Fibroblast of mammary gland (primary cell): ENCODE measurements around the gene ADPRS.

Source experiments
- DNase-seq: peaks from one replicate; pipeline ENCODE4 v3.0.0-alpha.2; 2010; ENCODE audit warnings: low read depth
- H3K4me3 ChIP-seq: 2 replicates; pipeline ENCODE4 v1.5.1; 2011; ENCODE audit warnings: low read depth, mild to moderate bottlenecking, low read length, moderate library complexity; ENCODE audit not compliant: control insufficient read depth
- TF ChIP-seq, protein P1 (sequence below): conservative IDR thresholded peaks from 2 replicates; pipeline ENCODE4 v1.5.1; 2011; ENCODE audit warnings: low read depth, low read length, inconsistent platforms; ENCODE audit not compliant: control insufficient read depth, insufficient read depth

ADPRS gene

DNA sequence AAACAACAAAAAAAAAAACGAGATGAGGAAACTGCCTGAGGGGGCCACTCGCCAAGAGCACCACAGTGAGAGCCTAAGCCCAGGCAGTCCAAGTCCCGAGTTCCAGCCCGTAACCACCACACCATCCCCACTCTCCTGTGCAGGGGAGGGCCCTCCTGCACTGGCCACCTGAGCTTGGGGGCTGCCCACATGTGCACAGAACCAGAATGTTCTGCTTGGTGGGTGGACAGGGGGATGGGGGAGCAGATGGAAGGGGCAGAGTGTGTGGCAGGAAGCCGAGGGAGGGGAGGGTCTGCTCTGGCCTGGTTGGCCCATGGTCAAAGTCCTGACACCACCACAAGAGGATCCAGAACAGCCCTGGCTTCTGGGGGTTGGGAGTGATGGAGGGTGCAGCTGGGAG lies 17.6 kb downstream of the ADPRS start:
- TF ChIP-seq, protein P1, sequence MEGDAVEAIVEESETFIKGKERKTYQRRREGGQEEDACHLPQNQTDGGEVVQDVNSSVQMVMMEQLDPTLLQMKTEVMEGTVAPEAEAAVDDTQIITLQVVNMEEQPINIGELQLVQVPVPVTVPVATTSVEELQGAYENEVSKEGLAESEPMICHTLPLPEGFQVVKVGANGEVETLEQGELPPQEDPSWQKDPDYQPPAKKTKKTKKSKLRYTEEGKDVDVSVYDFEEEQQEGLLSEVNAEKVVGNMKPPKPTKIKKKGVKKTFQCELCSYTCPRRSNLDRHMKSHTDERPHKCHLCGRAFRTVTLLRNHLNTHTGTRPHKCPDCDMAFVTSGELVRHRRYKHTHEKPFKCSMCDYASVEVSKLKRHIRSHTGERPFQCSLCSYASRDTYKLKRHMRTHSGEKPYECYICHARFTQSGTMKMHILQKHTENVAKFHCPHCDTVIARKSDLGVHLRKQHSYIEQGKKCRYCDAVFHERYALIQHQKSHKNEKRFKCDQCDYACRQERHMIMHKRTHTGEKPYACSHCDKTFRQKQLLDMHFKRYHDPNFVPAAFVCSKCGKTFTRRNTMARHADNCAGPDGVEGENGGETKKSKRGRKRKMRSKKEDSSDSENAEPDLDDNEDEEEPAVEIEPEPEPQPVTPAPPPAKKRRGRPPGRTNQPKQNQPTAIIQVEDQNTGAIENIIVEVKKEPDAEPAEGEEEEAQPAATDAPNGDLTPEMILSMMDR = no peak
- no peak overlapping the region for H3K4me3 ChIP-seq
- DNase-seq = no peak

DNA sequence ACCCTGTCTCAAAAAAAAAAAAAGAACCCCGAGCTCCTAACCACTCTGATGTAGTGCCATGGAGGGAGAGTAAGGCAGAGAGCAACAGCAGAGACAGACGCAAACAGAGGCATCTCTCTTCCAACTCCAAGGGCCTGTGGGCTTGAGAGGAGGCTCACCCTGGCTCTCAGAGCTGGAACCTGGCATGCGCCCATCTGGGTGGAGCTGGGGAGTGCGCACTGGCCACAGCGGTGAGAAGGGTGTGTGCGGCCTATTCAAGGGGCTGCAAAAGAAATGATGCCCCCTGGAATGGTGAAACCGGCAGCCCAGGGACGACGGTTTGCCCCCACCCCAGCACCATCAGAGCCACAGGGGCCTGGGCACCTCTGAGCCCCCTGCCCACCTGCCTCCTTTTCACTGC lies 18.7 kb downstream of the ADPRS start:
- TF ChIP-seq, protein P1 = no peak
- no peak overlapping the region for H3K4me3 ChIP-seq
- no peak for DNase-seq

DNA sequence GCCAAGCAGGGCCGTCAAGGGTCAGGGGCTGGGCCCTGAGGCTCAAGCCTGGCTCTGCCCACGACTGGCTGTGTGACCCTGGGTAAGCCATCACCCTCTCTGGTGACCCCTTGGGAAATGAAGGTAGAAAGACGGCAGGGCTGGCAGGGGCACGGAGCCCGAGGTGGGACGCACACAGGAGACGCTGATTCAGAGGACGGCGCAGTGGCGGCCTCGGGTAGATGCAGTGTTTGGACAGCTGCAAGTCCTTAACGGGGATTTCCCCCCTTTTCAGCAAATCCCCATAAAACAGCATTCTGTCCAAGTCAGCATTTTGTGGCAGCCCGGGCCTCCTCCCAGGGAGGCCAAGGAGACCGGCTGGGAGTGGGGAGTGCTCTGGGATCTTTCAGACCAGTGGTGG lies 19.6 kb downstream of the ADPRS start:
- TF ChIP-seq, protein P1 = no peak
- no peak overlapping the region for H3K4me3 ChIP-seq
- DNase-seq = peak; percentile 25

DNA sequence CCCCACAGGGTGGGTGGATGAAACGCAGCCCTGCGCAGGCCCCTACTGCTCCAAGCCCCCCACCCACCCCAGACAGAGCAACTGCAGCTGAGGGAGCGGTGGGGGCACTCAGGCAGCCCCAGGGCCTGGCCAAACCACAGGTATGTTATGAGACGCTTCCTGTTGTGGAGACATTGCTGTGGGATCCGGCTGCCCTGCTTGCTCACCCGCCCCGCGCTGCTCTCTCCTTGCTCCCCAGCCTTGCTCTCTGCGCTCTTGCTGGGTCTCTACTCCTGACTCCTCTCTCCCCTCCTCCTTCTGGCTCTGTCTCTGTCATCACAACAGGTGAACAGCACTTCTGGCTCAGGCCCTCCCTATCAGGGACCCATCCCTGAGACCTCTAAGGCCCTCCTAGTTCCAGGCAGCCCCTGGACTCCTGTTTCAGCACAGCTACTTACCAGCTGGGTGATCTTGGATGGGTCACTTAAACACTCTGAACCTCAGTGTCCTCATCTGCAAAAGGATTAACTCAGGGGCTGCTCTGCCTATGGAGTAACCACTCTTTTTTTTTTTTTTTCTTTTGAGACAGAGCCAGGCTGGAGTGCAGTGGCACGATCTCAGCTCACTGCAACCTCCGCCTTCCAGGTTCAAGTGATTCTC lies 20.5 kb downstream of the ADPRS start:
- peak; percentile 53 for DNase-seq
- TF ChIP-seq, protein P1 = no peak
- H3K4me3 ChIP-seq = no peak overlapping the region

DNA sequence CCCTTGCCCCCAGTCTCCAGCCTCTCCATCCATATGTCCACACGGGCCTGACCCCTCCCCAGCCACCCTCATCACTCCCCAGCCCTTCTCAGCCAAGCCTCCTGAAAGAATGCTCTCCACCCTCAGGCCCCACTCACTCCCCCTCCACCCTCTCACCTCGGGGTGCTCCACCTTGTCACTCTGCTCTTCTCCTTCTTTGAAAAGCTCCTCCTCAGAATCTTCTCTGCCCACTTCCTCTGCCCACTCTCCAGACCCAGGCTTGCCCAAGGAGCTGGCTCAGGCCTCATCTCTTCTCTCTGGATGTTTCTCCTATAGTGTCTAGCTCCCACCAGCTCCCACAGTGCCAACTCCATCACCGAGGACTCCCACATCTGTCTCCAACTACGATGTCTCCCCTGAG lies 22.5 kb downstream of the ADPRS start:
- TF ChIP-seq, protein P1 = no peak
- no peak overlapping the region for H3K4me3 ChIP-seq
- no peak for DNase-seq

DNA sequence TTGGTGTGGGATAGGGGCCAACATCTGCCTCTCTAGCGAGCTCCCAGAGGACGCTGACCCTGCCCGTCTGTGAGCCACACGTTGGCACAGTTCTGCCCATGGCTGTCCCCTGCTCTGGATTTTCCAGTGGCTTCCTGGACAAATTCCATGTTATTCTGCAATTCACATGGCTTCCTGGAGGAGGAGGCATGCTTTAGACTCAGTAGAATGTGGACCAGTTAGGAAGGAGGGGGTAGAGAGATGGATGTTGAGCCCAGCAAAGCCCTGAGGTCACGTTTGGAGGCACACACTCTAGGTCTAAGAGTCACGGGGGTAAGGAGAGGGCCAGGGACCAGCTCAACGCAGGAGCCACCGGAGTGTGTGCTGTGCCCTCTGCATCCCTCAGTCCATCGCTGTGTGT lies 24.1 kb downstream of the ADPRS start:
- H3K4me3 ChIP-seq = no peak overlapping the region
- DNase-seq = no peak
- TF ChIP-seq, protein P1 = no peak

DNA sequence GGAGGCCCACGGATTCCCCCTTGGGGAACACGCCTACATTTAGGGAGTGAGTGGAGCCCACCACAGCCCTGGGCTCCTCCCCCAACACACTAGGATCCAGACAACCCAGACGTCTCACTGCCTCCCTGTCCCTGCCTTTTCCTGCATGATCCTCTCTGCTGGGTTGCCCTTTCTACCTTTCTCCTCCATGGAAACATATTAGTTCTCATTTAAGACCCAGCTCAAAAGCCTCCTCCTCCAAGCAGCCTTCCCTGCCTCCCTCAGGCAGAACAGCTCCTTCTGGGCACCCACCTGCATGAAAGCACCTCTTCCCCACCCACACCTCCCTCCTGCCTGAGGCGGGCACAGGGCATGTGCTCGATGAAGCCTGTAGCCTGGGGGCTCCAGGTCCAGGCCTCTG lies 25.7 kb downstream of the ADPRS start:
- DNase-seq = no peak
- no peak overlapping the region for H3K4me3 ChIP-seq
- TF ChIP-seq, protein P1 = no peak
